ENCODE measurements around the gene ANKZF1. TPM values are rescaled to one million over a fixed set of nuclear protein-coding genes. Genes with fewer than 3 reads are reported as not detected.

ANKZF1 gene
- total RNA-seq, 2 experiments from 2014 or later: 109 TPM

GRCh38 chr2:219205165-219205538 is 24.5 kb upstream of the ANKZF1 start:
- ChIA-PET CTCF (interaction anchor here (1.4 kb wide), 1 partner anchor 28 kb away, joined by 7 read pairs; the partner anchor contains the start of gene CNPPD1), POLR2A (interaction anchor here (0.7 to 2.9 kb wide), 3 partner anchors 16 to 49 kb away, joined by 4 to 18 read pairs (median 4); partner anchors contain the start of genes ANKZF1, ATG9A and TUBA4A)

DNA sequence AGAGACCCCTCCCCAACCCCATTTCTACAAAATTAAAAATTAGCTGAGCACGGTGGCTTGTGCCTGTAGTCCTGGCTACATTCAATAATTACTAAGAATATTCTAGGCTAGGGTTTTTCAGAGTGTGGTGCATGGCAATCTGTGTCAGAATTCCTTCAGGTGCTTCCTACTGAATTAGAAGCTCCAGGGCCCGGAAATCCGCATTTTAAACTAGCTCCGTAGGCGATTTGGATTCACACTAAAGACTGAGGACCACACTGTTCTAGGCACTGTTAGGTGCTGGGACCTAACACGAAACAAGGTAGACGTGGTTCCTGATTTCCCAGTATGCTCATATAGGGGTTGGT is 23.7 kb upstream of the ANKZF1 start:
- ChIA-PET CTCF (interaction anchor here (0.6 to 1.4 kb wide), 9 partner anchors 12 to 147 kb away, joined by 3 to 7 read pairs (median 4); partner anchors contain the start of genes CNPPD1 and SLC23A3), POLR2A (interaction anchor here (0.6 to 2.9 kb wide), 16 partner anchors 13 to 213 kb away, joined by 3 to 18 read pairs (median 6); partner anchors contain the start of genes ABCB6, ANKZF1, ATG9A and CNPPD1)

DNA sequence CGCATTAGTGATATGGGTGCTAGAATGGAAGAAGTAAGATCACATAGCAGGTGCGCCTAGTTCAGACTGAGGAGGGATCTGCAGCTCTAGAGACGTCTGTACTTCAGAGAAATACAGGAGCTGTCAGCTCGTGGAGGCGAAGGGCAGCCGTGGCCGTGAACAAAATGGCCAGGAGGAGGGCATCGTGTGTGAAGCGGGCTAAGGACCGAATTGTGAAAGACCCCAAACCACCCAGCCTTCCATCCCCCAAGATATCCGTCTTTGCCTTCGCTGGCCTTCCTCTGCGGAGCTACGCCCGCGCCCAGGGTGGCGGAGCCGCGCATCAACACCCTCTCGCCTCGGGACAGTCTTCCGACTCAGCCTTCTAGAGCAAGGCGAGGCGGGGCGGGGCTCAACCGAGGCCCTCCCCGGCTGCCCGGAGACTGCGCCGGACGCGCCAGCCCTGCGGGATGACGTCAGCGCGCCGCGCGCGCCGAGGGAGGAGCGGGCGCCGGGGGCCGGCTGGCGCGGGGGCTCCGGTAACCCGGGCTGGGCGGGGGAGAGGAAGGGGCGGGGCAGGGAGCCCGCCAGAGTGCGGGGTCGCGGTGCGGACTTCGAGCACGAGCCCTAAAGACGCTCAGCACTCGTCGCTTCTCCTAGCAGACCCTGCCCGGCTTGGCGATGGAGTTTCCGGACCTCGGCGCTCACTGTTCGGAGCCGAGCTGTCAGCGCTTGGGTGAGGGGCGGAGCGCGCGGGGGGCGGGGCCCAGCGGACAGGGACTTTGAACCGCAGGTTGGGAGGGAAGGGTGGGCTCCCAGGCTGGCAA is 23.1 kb upstream of the ANKZF1 start, which contains the start of gene ZFAND2B:
ZFAND2B (plus strand) TSS at position 455 of the 806 bp plus-strand sequence; CDS start at position 661, 206 bp downstream.
- POLR2A ChIA-PET: interaction anchor here (0.6 to 2.9 kb wide), 17 partner anchors 12 to 213 kb away, joined by 3 to 18 read pairs (median 6); partner anchors contain the start of genes ABCB6, ANKZF1, ATG9A and CNPPD1
- CTCF ChIA-PET: interaction anchor here (0.6 to 1.4 kb wide), 10 partner anchors 11 to 148 kb away, joined by 3 to 7 read pairs (median 4); partner anchors contain the start of genes CNPPD1 and SLC23A3

DNA sequence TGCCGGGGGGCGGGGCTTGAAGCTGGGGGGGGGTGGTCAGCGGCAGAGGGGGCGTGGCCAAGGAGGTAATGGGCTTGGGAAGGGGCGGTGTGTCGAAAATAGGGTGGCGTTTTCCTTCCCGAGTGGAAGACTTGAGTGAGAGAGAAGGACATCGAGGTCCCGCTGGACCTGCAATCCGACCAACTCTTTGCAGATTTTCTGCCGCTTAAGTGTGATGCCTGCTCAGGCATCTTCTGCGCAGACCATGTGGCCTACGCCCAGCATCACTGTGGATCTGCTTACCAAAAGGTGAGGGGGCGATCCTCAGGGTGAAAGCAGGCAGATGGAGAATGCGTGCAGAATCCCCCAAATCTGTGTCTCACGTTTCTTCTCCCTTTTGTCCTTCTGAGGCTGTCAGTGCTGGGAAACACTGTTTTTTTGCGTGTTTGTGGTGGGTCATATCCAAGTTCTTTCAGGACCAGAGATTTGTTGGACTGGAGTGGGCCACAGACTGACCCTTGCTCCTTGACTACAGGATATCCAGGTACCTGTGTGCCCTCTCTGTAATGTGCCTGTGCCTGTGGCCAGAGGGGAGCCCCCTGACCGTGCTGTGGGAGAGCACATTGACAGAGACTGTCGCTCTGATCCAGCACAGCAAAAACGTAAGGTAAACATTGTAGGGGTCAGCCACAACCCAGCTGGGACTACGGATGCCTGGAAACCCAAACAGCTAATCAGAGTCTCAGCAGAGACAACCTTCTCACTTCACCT is 22.3 kb upstream of the ANKZF1 start:
- ChIA-PET CTCF (interaction anchor here (1.1 to 1.9 kb wide), 4 partner anchors 10 to 88 kb away, joined by 5 to 9 read pairs (median 7); no protein-coding TSS in a partner anchor), POLR2A (interaction anchor here (0.6 to 2.9 kb wide), 11 partner anchors 11 to 47 kb away, joined by 3 to 18 read pairs (median 7); partner anchors contain the start of genes ABCB6, ANKZF1, ATG9A and CNPPD1)

GRCh38 chr2:219207884-219208740 is 21.5 kb upstream of the ANKZF1 start:
- CTCF ChIA-PET: interaction anchor here (0.6 to 1.9 kb wide), 4 partner anchors 9 to 48 kb away, joined by 3 to 9 read pairs (median 6); partner anchors contain the start of gene NHEJ1

GRCh38 chr2:219209236-219210195 is 20.1 kb upstream of the ANKZF1 start:
- POLR2A ChIA-PET: interaction anchor here (0.6 to 2.3 kb wide), 6 partner anchors 9 to 317 kb away, joined by 4 to 7 read pairs (median 4); partner anchors contain the start of gene ABCB6
- CTCF ChIA-PET: interaction anchor here (0.9 to 1.9 kb wide), 3 partner anchors 8 to 49 kb away, joined by 5 to 9 read pairs (median 7); partner anchors contain the start of gene NHEJ1

More at GRCh38 chr2:219207884-219208740, 21.5 kb upstream of the ANKZF1 start:
- POLR2A ChIA-PET: interaction anchor here (0.6 to 2.9 kb wide), 5 partner anchors 8 to 33 kb away, joined by 4 to 18 read pairs (median 7); partner anchors contain the start of genes ABCB6, ANKZF1, ATG9A and CNPPD1

DNA sequence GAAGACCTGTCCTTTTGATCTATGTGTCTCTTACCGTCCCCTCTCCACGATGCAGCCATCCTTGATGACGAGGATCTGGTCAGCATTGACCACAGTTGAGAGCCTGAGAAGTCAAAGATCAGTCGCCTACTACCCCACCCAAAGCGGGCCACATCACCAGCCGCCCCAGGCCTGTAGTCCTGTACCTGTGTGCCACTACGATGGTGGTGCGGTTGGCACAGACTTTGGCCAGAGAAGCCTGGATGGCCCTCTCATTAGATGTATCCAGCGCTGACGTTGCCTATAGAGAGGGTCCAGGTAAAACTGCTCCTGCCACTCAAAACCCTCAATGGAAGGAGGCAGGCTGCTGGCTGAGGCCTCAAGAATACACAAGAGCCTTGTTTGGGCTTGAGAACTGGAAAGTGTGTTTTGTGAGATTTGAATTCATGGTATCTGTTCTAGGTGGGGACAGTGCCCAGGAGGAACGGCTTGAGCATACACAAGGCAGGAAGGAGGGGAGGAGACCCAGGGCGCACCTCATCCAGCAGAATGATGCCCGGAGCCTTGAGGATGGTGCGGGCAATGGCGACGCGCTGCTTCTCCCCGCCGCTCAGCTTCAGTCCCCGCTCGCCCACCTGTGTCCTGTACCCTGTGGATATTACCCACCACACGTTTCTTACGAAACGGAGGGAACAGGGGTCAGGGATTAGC is 19.3 kb upstream of the ANKZF1 start:
- ChIA-PET CTCF (interaction anchor here (0.7 to 1.5 kb wide), 2 partner anchors 180 to 230 kb away, joined by 3 to 4 read pairs; no protein-coding TSS in a partner anchor), POLR2A (interaction anchor here (0.6 to 1.0 kb wide), 2 partner anchors 40 to 173 kb away, joined by 3 to 4 read pairs; no protein-coding TSS in a partner anchor)

GRCh38 chr2:219210886-219211362 is 18.7 kb upstream of the ANKZF1 start:
- POLR2A ChIA-PET: interaction anchor here (0.6 to 1.4 kb wide), 4 partner anchors 34 to 67 kb away, joined by 3 to 4 read pairs (median 4); partner anchors contain the start of genes GLB1L, NHEJ1 and STK16

GRCh38 chr2:219213026-219213415 is 16.6 kb upstream of the ANKZF1 start:
- CTCF ChIA-PET: interaction anchor here (0.6 to 2.5 kb wide), 5 partner anchors 15 to 82 kb away, joined by 3 to 9 read pairs (median 5); no protein-coding TSS in a partner anchor
- POLR2A ChIA-PET: no interaction called here

More at GRCh38 chr2:219210886-219211362, 18.7 kb upstream of the ANKZF1 start:
- CTCF ChIA-PET: interaction anchor here (0.7 to 2.5 kb wide), 14 partner anchors 10 to 361 kb away, joined by 3 to 9 read pairs (median 3); partner anchors contain the start of genes OBSL1 and SLC23A3

DNA sequence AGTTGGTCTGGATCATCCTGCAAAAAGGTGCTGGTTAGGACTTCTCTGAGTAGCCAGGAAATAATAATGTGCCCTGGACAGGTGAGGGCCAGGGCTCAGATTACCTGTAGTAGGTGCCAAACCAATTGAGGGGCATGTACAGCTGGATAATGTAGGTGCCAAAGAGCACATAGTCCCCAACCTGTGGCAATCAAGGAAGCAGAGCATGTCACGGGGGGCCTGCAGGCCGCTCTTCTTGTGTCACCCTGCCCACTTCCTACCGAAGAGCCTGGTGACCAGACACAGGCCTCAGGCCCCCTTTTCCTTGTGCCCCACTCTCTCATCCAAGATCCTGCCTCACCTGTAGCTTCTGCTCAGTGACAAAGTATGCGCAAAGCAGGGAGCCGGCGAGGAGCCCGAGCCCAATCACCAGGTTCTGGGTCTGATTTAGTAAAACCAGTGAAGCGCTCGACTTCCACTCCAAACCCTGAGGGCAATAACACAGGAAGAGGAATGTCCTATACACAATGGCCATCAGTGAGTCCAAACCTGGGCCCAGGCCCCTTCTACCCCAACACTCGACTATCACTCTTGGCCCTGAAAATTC is 16.0 kb upstream of the ANKZF1 start:
- CTCF ChIA-PET: interaction anchor here (0.6 to 2.5 kb wide), 5 partner anchors 15 to 81 kb away, joined by 3 to 9 read pairs (median 5); no protein-coding TSS in a partner anchor
- POLR2A ChIA-PET: no interaction called here

GRCh38 chr2:219214141-219214540 is 15.5 kb upstream of the ANKZF1 start:
- CTCF ChIA-PET: interaction anchor here (0.7 kb wide), 1 partner anchor 38 kb away, joined by 3 read pairs; no protein-coding TSS in a partner anchor
- POLR2A ChIA-PET: interaction anchor here (0.8 kb wide), 1 partner anchor 15 kb away, joined by 3 read pairs; no protein-coding TSS in a partner anchor

DNA sequence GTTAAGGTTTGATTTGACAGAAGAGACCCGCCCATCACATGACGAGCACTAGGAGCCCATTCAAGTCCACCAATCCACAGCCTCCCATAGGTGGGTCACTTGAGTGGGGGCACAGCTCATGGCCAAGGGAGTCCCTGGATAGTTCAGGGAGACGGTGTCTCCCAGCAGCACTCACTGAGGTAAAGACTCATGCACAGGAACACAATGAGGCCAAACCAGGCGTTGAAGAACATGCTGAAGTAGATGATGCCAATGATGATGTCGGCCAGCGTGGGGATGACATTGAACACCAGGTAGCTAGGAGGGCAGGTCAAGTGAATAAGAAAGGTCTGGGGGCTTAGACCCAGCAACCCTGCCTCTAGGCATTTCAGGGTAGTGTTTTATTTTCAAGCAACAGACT is 14.8 kb upstream of the ANKZF1 start:
- ChIA-PET POLR2A (interaction anchor here (0.6 to 0.8 kb wide), 2 partner anchors 14 to 38 kb away, joined by 3 to 10 read pairs; partner anchors contain the start of gene TUBA4B), CTCF (interaction anchor here (0.7 kb wide), 1 partner anchor 39 kb away, joined by 3 read pairs; no protein-coding TSS in a partner anchor)

GRCh38 chr2:219215871-219216534 is 13.6 kb upstream of the ANKZF1 start:
- CTCF ChIA-PET: interaction anchor here (1.3 to 2.5 kb wide), 2 partner anchors 44 to 57 kb away, joined by 3 to 12 read pairs; no protein-coding TSS in a partner anchor
- POLR2A ChIA-PET: no interaction called here

GRCh38 chr2:219216535-219216915 is 13.1 kb upstream of the ANKZF1 start:
- ChIA-PET POLR2A (no interaction called here), CTCF (interaction anchor here (1.3 to 2.5 kb wide), 3 partner anchors 8 to 57 kb away, joined by 3 to 12 read pairs (median 7); no protein-coding TSS in a partner anchor)
